ENCODE measurements around the gene IRAK3.

DNA sequence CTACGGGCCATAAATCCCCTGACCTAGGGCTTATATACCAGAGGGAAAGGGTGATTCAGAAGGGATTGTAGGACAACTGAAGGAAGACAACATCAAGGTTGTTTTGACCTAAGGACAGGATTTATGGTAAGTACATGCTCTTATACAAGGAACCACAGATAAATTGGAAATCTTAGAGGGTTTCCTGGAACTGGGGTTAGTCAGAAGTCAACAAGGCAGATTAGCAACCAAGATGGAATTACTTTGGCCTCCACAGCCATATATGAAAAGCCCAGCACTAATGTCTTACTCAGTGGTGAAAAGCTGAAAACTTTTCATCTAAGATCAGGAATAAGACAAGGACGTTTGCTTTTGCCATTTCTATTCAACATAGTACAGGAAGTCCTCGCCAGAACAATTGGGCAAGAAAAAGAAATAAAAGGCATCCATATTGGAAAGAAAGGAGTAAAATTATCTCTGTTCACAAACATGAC is 24.6 kb upstream of the IRAK3 start:
- TF ChIP-seq, protein P1, sequence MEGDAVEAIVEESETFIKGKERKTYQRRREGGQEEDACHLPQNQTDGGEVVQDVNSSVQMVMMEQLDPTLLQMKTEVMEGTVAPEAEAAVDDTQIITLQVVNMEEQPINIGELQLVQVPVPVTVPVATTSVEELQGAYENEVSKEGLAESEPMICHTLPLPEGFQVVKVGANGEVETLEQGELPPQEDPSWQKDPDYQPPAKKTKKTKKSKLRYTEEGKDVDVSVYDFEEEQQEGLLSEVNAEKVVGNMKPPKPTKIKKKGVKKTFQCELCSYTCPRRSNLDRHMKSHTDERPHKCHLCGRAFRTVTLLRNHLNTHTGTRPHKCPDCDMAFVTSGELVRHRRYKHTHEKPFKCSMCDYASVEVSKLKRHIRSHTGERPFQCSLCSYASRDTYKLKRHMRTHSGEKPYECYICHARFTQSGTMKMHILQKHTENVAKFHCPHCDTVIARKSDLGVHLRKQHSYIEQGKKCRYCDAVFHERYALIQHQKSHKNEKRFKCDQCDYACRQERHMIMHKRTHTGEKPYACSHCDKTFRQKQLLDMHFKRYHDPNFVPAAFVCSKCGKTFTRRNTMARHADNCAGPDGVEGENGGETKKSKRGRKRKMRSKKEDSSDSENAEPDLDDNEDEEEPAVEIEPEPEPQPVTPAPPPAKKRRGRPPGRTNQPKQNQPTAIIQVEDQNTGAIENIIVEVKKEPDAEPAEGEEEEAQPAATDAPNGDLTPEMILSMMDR (conservative IDR thresholded peaks at IDR 0.05; ENCODE audit: low read depth in 2 of 2) = no peak
- TF ChIP-seq, protein P2, sequence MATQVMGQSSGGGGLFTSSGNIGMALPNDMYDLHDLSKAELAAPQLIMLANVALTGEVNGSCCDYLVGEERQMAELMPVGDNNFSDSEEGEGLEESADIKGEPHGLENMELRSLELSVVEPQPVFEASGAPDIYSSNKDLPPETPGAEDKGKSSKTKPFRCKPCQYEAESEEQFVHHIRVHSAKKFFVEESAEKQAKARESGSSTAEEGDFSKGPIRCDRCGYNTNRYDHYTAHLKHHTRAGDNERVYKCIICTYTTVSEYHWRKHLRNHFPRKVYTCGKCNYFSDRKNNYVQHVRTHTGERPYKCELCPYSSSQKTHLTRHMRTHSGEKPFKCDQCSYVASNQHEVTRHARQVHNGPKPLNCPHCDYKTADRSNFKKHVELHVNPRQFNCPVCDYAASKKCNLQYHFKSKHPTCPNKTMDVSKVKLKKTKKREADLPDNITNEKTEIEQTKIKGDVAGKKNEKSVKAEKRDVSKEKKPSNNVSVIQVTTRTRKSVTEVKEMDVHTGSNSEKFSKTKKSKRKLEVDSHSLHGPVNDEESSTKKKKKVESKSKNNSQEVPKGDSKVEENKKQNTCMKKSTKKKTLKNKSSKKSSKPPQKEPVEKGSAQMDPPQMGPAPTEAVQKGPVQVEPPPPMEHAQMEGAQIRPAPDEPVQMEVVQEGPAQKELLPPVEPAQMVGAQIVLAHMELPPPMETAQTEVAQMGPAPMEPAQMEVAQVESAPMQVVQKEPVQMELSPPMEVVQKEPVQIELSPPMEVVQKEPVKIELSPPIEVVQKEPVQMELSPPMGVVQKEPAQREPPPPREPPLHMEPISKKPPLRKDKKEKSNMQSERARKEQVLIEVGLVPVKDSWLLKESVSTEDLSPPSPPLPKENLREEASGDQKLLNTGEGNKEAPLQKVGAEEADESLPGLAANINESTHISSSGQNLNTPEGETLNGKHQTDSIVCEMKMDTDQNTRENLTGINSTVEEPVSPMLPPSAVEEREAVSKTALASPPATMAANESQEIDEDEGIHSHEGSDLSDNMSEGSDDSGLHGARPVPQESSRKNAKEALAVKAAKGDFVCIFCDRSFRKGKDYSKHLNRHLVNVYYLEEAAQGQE (IDR thresholded peaks at IDR 0.05; ENCODE audit: unreplicated experiment) = no peak
- no peak for TF ChIP-seq POLR2AphosphoS5 (IDR thresholded peaks at IDR 0.05; ENCODE audit: low read depth)
